ENCODE data around the gene PRPSAP2. TPM values are rescaled to one million over a fixed set of nuclear protein-coding genes. Genes with fewer than 3 reads are reported as not detected.

Gene PRPSAP2
- total RNA-seq, 6 experiments from 2014 or later: 20.4 to 27.2 (median 23.1) TPM

GRCh38 chr17:18933102-18934058, 75.4 kb downstream of the PRPSAP2 start:
- Mint-ChIP-seq H3K4me3 (no peak overlapping the region), H3K36me3 (ENCODE audit: low read depth) (peaks cover 11% of the 10 kb centered on the region), H3K4me1 (ENCODE audit: low read depth) (peaks cover 2% of the 10 kb centered on the region; the same call in 1 of the 2 replicates), H3K9me3 (no peaks in the 10 kb centered on the region), H3K27me3 (ENCODE audit: insufficient read depth) (peaks cover 2% of the 10 kb centered on the region), H3K27ac (no peak overlapping the region; the same call in 1 of the 2 replicates)
- no peak for TF ChIP-seq CTCF (IDR thresholded peaks at IDR 0.05)
- no peak for DNase-seq

- no peak overlapping the region for H3K27ac Mint-ChIP-seq
- H3K27me3 Mint-ChIP-seq (ENCODE audit: insufficient read depth): peaks cover 9% of the 10 kb centered on the region
- DNase-seq: no peak
- no peaks in the 10 kb centered on the region for H3K9me3 Mint-ChIP-seq
- no peak overlapping the region for H3K4me3 Mint-ChIP-seq
- no peaks in the 10 kb centered on the region for H3K36me3 Mint-ChIP-seq (ENCODE audit: low read depth)
- no peak for TF ChIP-seq CTCF (IDR thresholded peaks at IDR 0.05)
- H3K4me1 Mint-ChIP-seq (ENCODE audit: low read depth): peaks cover 8% of the 10 kb centered on the region; the same call in 1 of the 2 replicates
These were observed 80.2 kb downstream of the PRPSAP2 start for GRCh38 chr17:18937981-18938691.

DNA sequence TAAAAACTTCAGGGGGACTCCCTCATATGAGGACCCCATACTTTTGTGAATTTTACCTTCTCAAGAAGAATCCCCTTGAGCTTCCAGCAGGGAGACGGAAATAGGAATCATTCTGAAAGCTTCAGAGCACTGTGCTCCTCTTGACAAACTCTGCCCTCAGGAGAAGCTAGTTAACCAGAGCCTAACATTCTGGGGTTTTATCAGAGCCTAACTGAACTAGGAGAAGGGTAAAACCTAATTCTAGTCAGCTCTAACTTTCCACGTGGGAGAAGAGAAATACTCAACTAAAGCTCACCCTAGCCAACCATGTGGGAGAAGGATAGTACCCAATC, 80.7 kb downstream of the PRPSAP2 start:
- Mint-ChIP-seq H3K27me3 (ENCODE audit: insufficient read depth) (peaks cover 9% of the 10 kb centered on the region), H3K4me3 (no peak overlapping the region), H3K27ac (no peak overlapping the region), H3K4me1 (ENCODE audit: low read depth) (peaks cover 8% of the 10 kb centered on the region; the same call in 1 of the 2 replicates), H3K36me3 (ENCODE audit: low read depth) (no peaks in the 10 kb centered on the region), H3K9me3 (no peaks in the 10 kb centered on the region)
- no peak for DNase-seq
- TF ChIP-seq CTCF (IDR thresholded peaks at IDR 0.05): no peak

DNA sequence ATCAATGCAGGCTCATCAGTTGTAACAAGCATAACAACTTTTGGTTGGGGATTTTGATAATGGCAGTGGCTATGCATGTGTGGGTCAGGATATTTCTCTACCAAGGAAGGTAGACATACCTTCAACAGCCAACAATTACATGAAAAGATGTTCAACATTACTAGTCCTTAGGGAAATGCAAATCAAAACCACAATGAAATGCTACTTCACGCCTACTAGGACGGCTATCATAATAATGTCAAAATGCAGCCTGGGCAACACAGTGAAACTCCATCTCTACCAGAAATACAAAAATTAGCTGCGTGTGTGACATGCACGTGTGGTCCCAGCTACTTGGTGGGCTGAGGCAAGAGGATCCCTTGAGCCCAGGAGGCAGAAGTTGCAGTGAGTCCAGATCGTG, 86.7 kb downstream of the PRPSAP2 start:
- Mint-ChIP-seq H3K4me1 (ENCODE audit: low read depth) (peaks cover 9% of the 10 kb centered on the region), H3K27ac (no peak overlapping the region), H3K27me3 (ENCODE audit: insufficient read depth) (peaks cover 50% of the 10 kb centered on the region), H3K4me3 (no peak overlapping the region), H3K36me3 (ENCODE audit: low read depth) (no peaks in the 10 kb centered on the region), H3K9me3 (no peaks in the 10 kb centered on the region)
- no peak for DNase-seq
- no peak for TF ChIP-seq CTCF (IDR thresholded peaks at IDR 0.05)

- DNase-seq: no peak
- Mint-ChIP-seq H3K36me3 (ENCODE audit: low read depth) (no peaks in the 10 kb centered on the region), H3K4me3 (no peak overlapping the region), H3K9me3 (no peaks in the 10 kb centered on the region), H3K27me3 (ENCODE audit: insufficient read depth) (peaks cover 54% of the 10 kb centered on the region), H3K4me1 (ENCODE audit: low read depth) (peaks cover 5% of the 10 kb centered on the region; the same call in 1 of the 2 replicates), H3K27ac (no peak overlapping the region)
- TF ChIP-seq CTCF (IDR thresholded peaks at IDR 0.05): no peak
These were observed 88.6 kb downstream of the PRPSAP2 start for GRCh38 chr17:18946536-18946935.
